ENCODE results near the gene ATE1. TPM values are rescaled to one million over a fixed set of nuclear protein-coding genes. Genes with fewer than 3 reads are reported as not detected.

Gene ATE1
- total RNA-seq, 1 experiment from 2014 or later: 39.2 TPM

DNA sequence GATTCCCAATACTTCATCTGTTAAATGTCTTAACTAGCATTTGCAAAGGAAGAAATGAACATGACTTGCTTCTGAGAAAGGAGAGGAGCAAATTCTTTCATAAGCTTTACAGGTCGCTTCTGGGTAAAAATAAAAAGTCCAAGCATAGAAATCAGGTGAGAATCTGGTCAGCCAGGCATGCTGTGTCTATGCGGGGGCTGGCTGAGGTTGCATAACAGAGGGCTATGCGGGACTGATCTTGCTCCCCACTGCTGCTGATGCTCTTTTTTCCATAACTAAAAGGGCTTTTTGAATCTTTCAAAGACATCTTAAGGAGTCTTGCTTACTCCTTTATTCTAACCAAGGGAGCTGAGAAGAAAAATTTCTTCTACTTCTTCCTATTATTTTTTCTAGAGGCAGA lies 236.9 kb downstream of the ATE1 start:
- H4K20me1 ChIP-seq (ENCODE audit: insufficient read depth): no peaks in the 10 kb centered on the region
- no peak overlapping the region for H3K9ac ChIP-seq (ENCODE audit: low read length)
- H3K4me2 ChIP-seq (ENCODE audit: low read length): no peak overlapping the region
- intact Hi-C loops (cut with micrococcal nuclease): no loop called here
- H3K36me3 ChIP-seq (ENCODE audit: control insufficient read depth in 1 of 2, insufficient read depth in 2 of 2, low read length in 2 of 2): no peaks in the 10 kb centered on the region
- H3K27me3 ChIP-seq (ENCODE audit: insufficient read depth, low read length): peaks cover 63% of the 10 kb centered on the region
- H3K4me1 ChIP-seq (ENCODE audit: control insufficient read depth in 1 of 2, insufficient read depth in 2 of 2, low read length in 2 of 2): no peaks in the 10 kb centered on the region
- DNase-seq (ENCODE audit: low read depth, low spot score) (no peak), ATAC-seq (no peak)
- TF ChIP-seq, protein P1, sequence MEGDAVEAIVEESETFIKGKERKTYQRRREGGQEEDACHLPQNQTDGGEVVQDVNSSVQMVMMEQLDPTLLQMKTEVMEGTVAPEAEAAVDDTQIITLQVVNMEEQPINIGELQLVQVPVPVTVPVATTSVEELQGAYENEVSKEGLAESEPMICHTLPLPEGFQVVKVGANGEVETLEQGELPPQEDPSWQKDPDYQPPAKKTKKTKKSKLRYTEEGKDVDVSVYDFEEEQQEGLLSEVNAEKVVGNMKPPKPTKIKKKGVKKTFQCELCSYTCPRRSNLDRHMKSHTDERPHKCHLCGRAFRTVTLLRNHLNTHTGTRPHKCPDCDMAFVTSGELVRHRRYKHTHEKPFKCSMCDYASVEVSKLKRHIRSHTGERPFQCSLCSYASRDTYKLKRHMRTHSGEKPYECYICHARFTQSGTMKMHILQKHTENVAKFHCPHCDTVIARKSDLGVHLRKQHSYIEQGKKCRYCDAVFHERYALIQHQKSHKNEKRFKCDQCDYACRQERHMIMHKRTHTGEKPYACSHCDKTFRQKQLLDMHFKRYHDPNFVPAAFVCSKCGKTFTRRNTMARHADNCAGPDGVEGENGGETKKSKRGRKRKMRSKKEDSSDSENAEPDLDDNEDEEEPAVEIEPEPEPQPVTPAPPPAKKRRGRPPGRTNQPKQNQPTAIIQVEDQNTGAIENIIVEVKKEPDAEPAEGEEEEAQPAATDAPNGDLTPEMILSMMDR (IDR thresholded peaks at IDR 0.05 in 2 of 3, conservative IDR thresholded peaks at IDR 0.05 in 1 of 3; ENCODE audit: borderline replicate concordance in 1 of 3, insufficient read depth in 1 of 3, low read depth in 2 of 3, low read length in 2 of 3): no peak
- no peak for TF ChIP-seq ZBTB33 (IDR thresholded peaks at IDR 0.05; ENCODE audit: extremely low read depth, insufficient replicate concordance, low read length)
- TF ChIP-seq RAD21 (IDR thresholded peaks at IDR 0.05; ENCODE audit: low read depth): no peak
- TF ChIP-seq POLR2AphosphoS5 (IDR thresholded peaks at IDR 0.05; ENCODE audit: low read depth, low read length): no peak
- TF ChIP-seq EGR1 (IDR thresholded peaks at IDR 0.05; ENCODE audit: low read depth): no peak
- TF ChIP-seq ELF1 (IDR thresholded peaks at IDR 0.05; ENCODE audit: borderline replicate concordance, low read depth): no peak
- no peak for TF ChIP-seq SP1 (IDR thresholded peaks at IDR 0.05; ENCODE audit: low read depth)
- no peak for TF ChIP-seq EZH2 (IDR thresholded peaks at IDR 0.05)
- TF ChIP-seq TCF7L2 (IDR thresholded peaks at IDR 0.05; ENCODE audit: borderline replicate concordance, extremely low read depth, insufficient read depth, insufficient read length): no peak
- TF ChIP-seq FOSL1 (IDR thresholded peaks at IDR 0.05; ENCODE audit: low read depth): no peak
- no peak for TF ChIP-seq MAX (IDR thresholded peaks at IDR 0.05)
- TF ChIP-seq JUND (IDR thresholded peaks at IDR 0.05): no peak
- no peak for TF ChIP-seq EZH2phosphoT487 (IDR thresholded peaks at IDR 0.05; ENCODE audit: borderline replicate concordance)
- no peak for TF ChIP-seq CBX3 (IDR thresholded peaks at IDR 0.05; ENCODE audit: low read depth)
- ChIA-PET POLR2A (no interaction called here), RAD21 (ENCODE audit: low non-redundant PET in 1 of 2, low total read pairs in 2 of 2, uncharacterized antibody in 2 of 2, unreplicated experiment in 2 of 2) (no interaction called here), CTCF (no interaction called here)
- BruUV-seq (replicated peaks): no TSS peak
- no peaks in the 10 kb centered on the region for H3K9me3 ChIP-seq (ENCODE audit: control insufficient read depth in 1 of 2, insufficient read depth in 1 of 2, low read depth in 1 of 2, low read length in 2 of 2)
- H3K27ac ChIP-seq (ENCODE audit: low read depth, low read length): no peak overlapping the region
- no peaks in the 10 kb centered on the region for H3K9me2 ChIP-seq (ENCODE audit: insufficient read depth)
- H3K4me3 ChIP-seq (replicated peaks in 1 of 2; ENCODE audit: low read depth in 1 of 2, low read length in 2 of 2): no peak overlapping the region
- H3K79me2 ChIP-seq (ENCODE audit: insufficient read depth, low read length): no peaks in the 10 kb centered on the region
- no peak overlapping the region for H2AFZ ChIP-seq (ENCODE audit: low read depth, low read length, poor library complexity, severe bottlenecking)

Other genes starting within 250 kb of the ATE1 start
- 70.6 TPM for gene NSMCE4A, start 47.2 kb upstream of the ATE1 start, total RNA-seq (2021; ENCODE audit: unreplicated experiment)
- gene TACC2, start 61.1 kb upstream of the ATE1 start, total RNA-seq (2021; ENCODE audit: unreplicated experiment): 38.6 TPM

Measured in HCT116 (cell line).